GM12878 (cell line): ENCODE results near the gene ZNF684. TPM values are rescaled to one million over a fixed set of nuclear protein-coding genes. Genes with fewer than 3 reads are reported as not detected.

Experiments used
- ASH2L ChIP-seq: fragments of 300-600, 200-600 bp; sonication (generic); IDR thresholded peaks from 2 replicates; pipeline ENCODE4 v1.6.1; 2017; ENCODE audit warnings: low read depth, mild to moderate bottlenecking, borderline replicate concordance
- CBX5 ChIP-seq: sonication (generic); IDR thresholded peaks from 2 replicates; pipeline ENCODE4 v1.6.1; 2016; ENCODE audit warnings: low read depth, moderate library complexity, mild to moderate bottlenecking, inconsistent platforms
- CEBPZ ChIP-seq: fragments of 150-350 bp; IDR thresholded peaks from 2 replicates; pipeline ENCODE4 v1.6.1; 2016; ENCODE audit warnings: low read depth, low read length
- CREB1 ChIP-seq: IDR thresholded peaks from 2 replicates; pipeline ENCODE4 v1.6.1; 2012; ENCODE audit warnings: low read depth, mild to moderate bottlenecking, inconsistent platforms
- DPF2 ChIP-seq: fragments of 450-650 bp; IDR thresholded peaks from 2 replicates; pipeline ENCODE4 v1.6.1; 2017; ENCODE audit warnings: mild to moderate bottlenecking
- E2F8 ChIP-seq: fragments of 450-650 bp; IDR thresholded peaks from 2 replicates; pipeline ENCODE4 v1.6.1; 2018; ENCODE audit warnings: mild to moderate bottlenecking, low read depth, moderate library complexity; ENCODE audit not compliant: partially characterized antibody
- EED ChIP-seq: sonication (generic); IDR thresholded peaks from 2 replicates; pipeline ENCODE4 v1.6.1; 2016; ENCODE audit warnings: antibody characterized with exemption, low read depth
- EZH2 ChIP-seq: IDR thresholded peaks from 2 replicates; pipeline ENCODE4 v1.6.1; 2012; ENCODE audit warnings: low read depth, mild to moderate bottlenecking, control low read depth, inconsistent platforms, low read length, borderline replicate concordance; ENCODE audit not compliant: control insufficient read depth
- HDAC6 ChIP-seq: fragments of 200-600 bp; sonication (generic); IDR thresholded peaks from one replicate; pipeline ENCODE4 v1.8.0; 2017; ENCODE audit warnings: antibody characterized with exemption; ENCODE audit not compliant: unreplicated experiment
- JUNB ChIP-seq: IDR thresholded peaks from 2 replicates; pipeline ENCODE4 v1.6.1; 2016; ENCODE audit warnings: antibody characterized with exemption, mild to moderate bottlenecking
- MYB ChIP-seq: fragments of 150-350 bp; IDR thresholded peaks from 2 replicates; pipeline ENCODE4 v1.6.1; 2014; ENCODE audit warnings: mild to moderate bottlenecking, low read depth, low read length, borderline replicate concordance
- MYC ChIP-seq: IDR thresholded peaks from 2 replicates; pipeline ENCODE4 v1.6.1; 2011; ENCODE audit warnings: mild to moderate bottlenecking, low read length, moderate library complexity, inconsistent platforms; ENCODE audit not compliant: insufficient read depth, insufficient replicate concordance, insufficient read length, severe bottlenecking
- NFYA ChIP-seq: IDR thresholded peaks from 2 replicates; pipeline ENCODE4 v1.6.1; 2011; ENCODE audit warnings: low read depth, mild to moderate bottlenecking, low read length, improper control_type of control experiment, borderline replicate concordance
- NRF1 ChIP-seq: conservative IDR thresholded peaks from 2 replicates; pipeline ENCODE4 v1.6.1; 2011; ENCODE audit warnings: mild to moderate bottlenecking, low read depth, low read length, improper control_type of control experiment
- RAD51 ChIP-seq: fragments of 450-650 bp; IDR thresholded peaks from 2 replicates; pipeline ENCODE4 v1.6.1; 2016; ENCODE audit warnings: moderate library complexity, mild to moderate bottlenecking, inconsistent platforms
- RELA ChIP-seq: fragments of 450-650 bp; IDR thresholded peaks from 2 replicates; pipeline ENCODE4 v1.8.0; 2014; ENCODE audit warnings: borderline replicate concordance; ENCODE audit not compliant: partially characterized antibody
- SIX5 ChIP-seq: IDR thresholded peaks from 2 replicates; pipeline ENCODE4 v1.6.1; 2011; ENCODE audit warnings: mild to moderate bottlenecking, low read depth, low read length, moderate library complexity; ENCODE audit not compliant: severe bottlenecking
- TAF1 ChIP-seq: IDR thresholded peaks from 2 replicates; pipeline ENCODE4 v1.6.1; 2011; ENCODE audit warnings: mild to moderate bottlenecking, low read depth, low read length, borderline replicate concordance
- ZNF207 ChIP-seq: fragments of 450-650 bp; IDR thresholded peaks from 2 replicates; pipeline ENCODE4 v1.6.1; 2014; ENCODE audit warnings: antibody characterized with exemption, mild to moderate bottlenecking, borderline replicate concordance
- polyA plus RNA-seq, 11 experiments: library from polyadenylated mRNA; depleted of rRNA in 4 of 11; unstranded in 6 of 11; stranded (reverse) in 5 of 11; fragments of >200 nt; fragmentation: Nextera tagmentation in 4 of 11; fragmentation: Illumina TruSeq in 1 of 11; extraction: Ambion mirVana in 4 of 11; extraction: Trizol in 1 of 11; gene quantifications; 1 replicate in 1 of 11; 2 replicates in 10 of 11; pipeline versions ENCODE4 v1.2.1 to v1.2.3, GENCODE V29; 2011 to 2016; ENCODE audit warnings: inconsistent platforms in 2 of 11, missing spikeins in 2 of 11, low read depth in 1 of 11
- total RNA-seq, 4 experiments: library from RNA; depleted of rRNA in 3 of 4; stranded (reverse); fragments of >200 nt in 3 of 4; fragmentation: Illumina TruSeq in 1 of 4; extraction: Trizol in 1 of 4; gene quantifications; 2 replicates each; pipeline versions ENCODE4 v1.2.1 to v1.2.3, GENCODE V29; 2013 to 2021
- TF ChIP-seq, protein P1 (sequence below): fragments of 450-650 bp; formaldehyde crosslinking; IDR thresholded peaks from 2 replicates; pipeline ENCODE4 v1.4.0; 2022; ENCODE audit warnings: mild to moderate bottlenecking, moderate library complexity

ZNF684 gene
- total and polyA plus RNA-seq, 10 of the 15 experiments (the other 5 are each of a cell fraction or from before 2014, with no cell fraction given): 3.8 to 6.8 (median 6.0) TPM

GRCh38 chr1:40508375-40509341 lies 22.8 kb upstream of the ZNF684 start, which contains the start of gene EXO5 (continued):
- TF ChIP-seq RELA: no peak
- no peak for TF ChIP-seq CEBPZ
- TF ChIP-seq NFYA: no peak
- TF ChIP-seq EZH2: no peak
- TF ChIP-seq EED: peak; percentile 37
- TF ChIP-seq, protein P1, sequence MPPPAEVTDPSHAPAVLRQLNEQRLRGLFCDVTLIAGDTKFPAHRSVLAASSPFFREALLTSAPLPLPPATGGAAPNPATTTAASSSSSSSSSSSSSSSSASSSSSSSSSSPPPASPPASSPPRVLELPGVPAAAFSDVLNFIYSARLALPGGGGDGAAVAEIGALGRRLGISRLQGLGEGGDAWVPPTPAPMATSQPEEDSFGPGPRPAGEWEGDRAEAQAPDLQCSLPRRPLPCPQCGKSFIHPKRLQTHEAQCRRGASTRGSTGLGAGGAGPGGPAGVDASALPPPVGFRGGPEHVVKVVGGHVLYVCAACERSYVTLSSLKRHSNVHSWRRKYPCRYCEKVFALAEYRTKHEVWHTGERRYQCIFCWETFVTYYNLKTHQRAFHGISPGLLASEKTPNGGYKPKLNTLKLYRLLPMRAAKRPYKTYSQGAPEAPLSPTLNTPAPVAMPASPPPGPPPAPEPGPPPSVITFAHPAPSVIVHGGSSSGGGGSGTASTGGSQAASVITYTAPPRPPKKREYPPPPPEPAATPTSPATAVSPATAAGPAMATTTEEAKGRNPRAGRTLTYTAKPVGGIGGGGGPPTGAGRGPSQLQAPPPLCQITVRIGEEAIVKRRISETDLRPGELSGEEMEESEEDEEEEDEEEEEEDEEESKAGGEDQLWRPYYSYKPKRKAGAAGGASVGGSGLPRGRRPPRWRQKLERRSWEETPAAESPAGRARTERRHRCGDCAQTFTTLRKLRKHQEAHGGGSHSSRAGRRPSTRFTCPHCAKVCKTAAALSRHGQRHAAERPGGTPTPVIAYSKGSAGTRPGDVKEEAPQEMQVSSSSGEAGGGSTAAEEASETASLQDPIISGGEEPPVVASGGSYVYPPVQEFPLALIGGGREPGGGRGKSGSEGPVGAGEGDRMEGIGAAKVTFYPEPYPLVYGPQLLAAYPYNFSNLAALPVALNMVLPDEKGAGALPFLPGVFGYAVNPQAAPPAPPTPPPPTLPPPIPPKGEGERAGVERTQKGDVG (CRISPR knock-in tag): no peak
- no peak; the same call in 1 of the 2 replicates for TF ChIP-seq DPF2
- TF ChIP-seq MYC: no peak
- no peak for TF ChIP-seq CREB1
- TF ChIP-seq JUNB: no peak
- no peak for TF ChIP-seq RAD51
- no peak for TF ChIP-seq SIX5
- no peak for TF ChIP-seq HDAC6
- TF ChIP-seq CBX5: peak; percentile 96
- peak; percentile 85; the same call in 1 of the 2 replicates for TF ChIP-seq TAF1
- TF ChIP-seq E2F8: no peak
- 0 out of 2 replicates have a peak, but pooled peaks have one; percentile 16 for TF ChIP-seq MYB
- TF ChIP-seq ASH2L: peak; percentile 87; the same call in 1 of the 2 replicates
- no peak for TF ChIP-seq NRF1
- TF ChIP-seq ZNF207: no peak
